ENCODE measurements around the gene SNX9. TPM values are rescaled to one million over a fixed set of nuclear protein-coding genes. Genes with fewer than 3 reads are reported as not detected.

Gene SNX9
- total RNA-seq, 1 experiment from 2014 or later, result 31.3 TPM

GRCh38 chr6:157982563-157983405 lies 159.7 kb downstream of the SNX9 start:
- Histone ChIP-seq H2BK20ac (ENCODE audit: low read depth, low read length, poor library complexity, severe bottlenecking) (no peak overlapping the region), H3K14ac (ENCODE audit: insufficient read depth, low read length) (no peak overlapping the region), H3K79me1 (ENCODE audit: insufficient read depth, low read depth, low read length, poor library complexity, severe bottlenecking) (no peaks in the 10 kb centered on the region), H3K27ac (ENCODE audit: insufficient read length, low read depth, low read length) (no peak overlapping the region), H3K9ac (ENCODE audit: extremely low read depth, insufficient read length, low read length) (no peak overlapping the region), H3K79me2 (ENCODE audit: insufficient read depth, low read length) (peaks cover 8% of the 10 kb centered on the region; the same call in 1 of the 2 replicates), H2BK12ac (ENCODE audit: insufficient read length, low read depth, low read length) (no peak overlapping the region), H2BK5ac (ENCODE audit: insufficient read length, low read length) (no peak overlapping the region), H3K4ac (ENCODE audit: low read depth, low read length) (no peak overlapping the region), H3K56ac (ENCODE audit: insufficient read length, low read depth, low read length) (no peak overlapping the region), H4K5ac (ENCODE audit: insufficient read length, low read depth, low read length) (no peak overlapping the region), H4K8ac (replicated peaks; ENCODE audit: insufficient read length, low read depth, low read length) (no peak overlapping the region), H2AFZ (ENCODE audit: low read length) (no peak overlapping the region), H2BK120ac (ENCODE audit: low read depth, low read length, poor library complexity, severe bottlenecking) (no peak overlapping the region), H3K23ac (ENCODE audit: insufficient read length, low read depth, low read length) (no peak overlapping the region), H3T11ph (ENCODE audit: low read length) (no peak overlapping the region), H2BK15ac (ENCODE audit: low read depth, low read length) (no peak overlapping the region; the same call in 1 of the 2 replicates), H3K4me2 (ENCODE audit: insufficient read depth, insufficient read length, low read length) (peak overlapping the region; percentile 59), H3K27me3 (ENCODE audit: insufficient read depth, low read length) (no peaks in the 10 kb centered on the region; the same call in 1 of the 2 replicates), H3K23me2 (ENCODE audit: insufficient read length, low read depth, low read length, poor library complexity, severe bottlenecking) (peaks cover 11% of the 10 kb centered on the region), H2AK5ac (ENCODE audit: insufficient read length, low read length) (no peak overlapping the region), H3K4me1 (ENCODE audit: insufficient read depth, low read length) (peaks cover 10% of the 10 kb centered on the region), H3K9me3 (ENCODE audit: control insufficient read depth, low read depth, low read length) (no peaks in the 10 kb centered on the region), H4K91ac (ENCODE audit: insufficient read length, low read depth, low read length) (no peak overlapping the region), H4K20me1 (ENCODE audit: control insufficient read depth, insufficient read depth, insufficient read length) (no peaks in the 10 kb centered on the region), H3K18ac (ENCODE audit: insufficient read length, low read depth, low read length) (no peak overlapping the region)
- H3K4me3 Mint-ChIP-seq, result peak overlapping the region; percentile 75 to 82
- H3K27me3 Mint-ChIP-seq (ENCODE audit: low read depth), result peaks cover 27% of the 10 kb centered on the region
- DNase-seq, result no peak
- peak overlapping the region; percentile 50 to 92 (median 85) for H3K27ac Mint-ChIP-seq
- peak; percentile 43; the same call in 2 of the 3 replicates for TF ChIP-seq CTCF (conservative IDR thresholded peaks at IDR 0.05)
- peaks cover 42 to 45% of the 10 kb centered on the region in 2 experiments for H3K4me1 Mint-ChIP-seq
- H3K36me3 Mint-ChIP-seq (ENCODE audit: insufficient read depth in 1 of 3, low read depth in 3 of 3), result no peaks in the 10 kb centered on the region; a peak in 1 of 7 replicates
- no CpG with 5 or more reads among the region's 17 CpGs for WGBS (ENCODE audit: extremely low coverage, insufficient read length, low lambda C conversion rate)
- H3K9me3 Mint-ChIP-seq, result no peaks in the 10 kb centered on the region

Measured in H9 (cell line).